ENCODE data around the gene TMEM11. TPM values are rescaled to one million over a fixed set of nuclear protein-coding genes. Genes with fewer than 3 reads are reported as not detected.

The TMEM11 gene
- total RNA-seq, 1 donor from 2014 or later = 25.7 TPM

- Histone ChIP-seq H3K4me3 (no peak overlapping the region), H3K27me3 (no peaks in the 10 kb centered on the region), H3K36me3 (peaks cover 0 to 14% of the 10 kb centered on the region in 2 donors), H3K4me1 (peaks cover 6 to 26% of the 10 kb centered on the region in 2 donors), H3K27ac (peak overlapping the region in 1 of 2 donors; percentile 15), H3K9me3 (no peaks in the 10 kb centered on the region)
- peak in 1 of 2 donors; percentile 48 for DNase-seq (ENCODE audit: low spot score in 2 of 2)
- TF ChIP-seq, protein P1, sequence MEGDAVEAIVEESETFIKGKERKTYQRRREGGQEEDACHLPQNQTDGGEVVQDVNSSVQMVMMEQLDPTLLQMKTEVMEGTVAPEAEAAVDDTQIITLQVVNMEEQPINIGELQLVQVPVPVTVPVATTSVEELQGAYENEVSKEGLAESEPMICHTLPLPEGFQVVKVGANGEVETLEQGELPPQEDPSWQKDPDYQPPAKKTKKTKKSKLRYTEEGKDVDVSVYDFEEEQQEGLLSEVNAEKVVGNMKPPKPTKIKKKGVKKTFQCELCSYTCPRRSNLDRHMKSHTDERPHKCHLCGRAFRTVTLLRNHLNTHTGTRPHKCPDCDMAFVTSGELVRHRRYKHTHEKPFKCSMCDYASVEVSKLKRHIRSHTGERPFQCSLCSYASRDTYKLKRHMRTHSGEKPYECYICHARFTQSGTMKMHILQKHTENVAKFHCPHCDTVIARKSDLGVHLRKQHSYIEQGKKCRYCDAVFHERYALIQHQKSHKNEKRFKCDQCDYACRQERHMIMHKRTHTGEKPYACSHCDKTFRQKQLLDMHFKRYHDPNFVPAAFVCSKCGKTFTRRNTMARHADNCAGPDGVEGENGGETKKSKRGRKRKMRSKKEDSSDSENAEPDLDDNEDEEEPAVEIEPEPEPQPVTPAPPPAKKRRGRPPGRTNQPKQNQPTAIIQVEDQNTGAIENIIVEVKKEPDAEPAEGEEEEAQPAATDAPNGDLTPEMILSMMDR (IDR thresholded peaks at IDR 0.05) = no peak
- intact Hi-C loops (cut with DNase I) = no loop called here
These were observed 42.5 kb downstream of the TMEM11 start for GRCh38 chr17:21171309-21171922.

DNA sequence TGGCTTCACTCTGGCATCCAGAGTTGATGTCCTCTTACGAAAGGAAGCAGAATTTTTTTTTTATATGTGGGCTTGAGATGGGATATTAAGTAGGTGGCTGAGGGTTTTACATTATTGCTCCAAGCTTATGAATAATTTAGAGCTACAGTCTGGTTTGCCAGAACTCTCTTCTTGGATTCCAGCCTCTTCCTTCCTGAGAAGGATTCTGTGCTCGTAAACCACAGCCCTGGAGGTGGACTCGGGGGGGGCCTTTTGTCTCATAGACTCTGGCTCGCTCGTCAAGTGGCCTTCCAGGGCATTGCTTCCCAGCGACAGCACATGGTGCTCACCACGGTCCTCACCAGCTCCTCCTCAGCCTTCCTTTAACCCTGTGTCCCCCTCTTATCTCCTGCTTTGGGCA, 43.2 kb downstream of the TMEM11 start:
- H3K4me3 ChIP-seq = no peak overlapping the region
- TF ChIP-seq, protein P1 (IDR thresholded peaks at IDR 0.05) = no peak
- no peaks in the 10 kb centered on the region for H3K9me3 ChIP-seq
- H3K36me3 ChIP-seq = peaks cover 0 to 14% of the 10 kb centered on the region in 2 donors
- intact Hi-C loops (cut with DNase I) = no loop called here
- no peaks in the 10 kb centered on the region for H3K27me3 ChIP-seq
- peak in 1 of 2 donors; percentile 60 for DNase-seq (ENCODE audit: low spot score in 2 of 2)
- no peak overlapping the region for H3K27ac ChIP-seq
- H3K4me1 ChIP-seq = peaks cover 10 to 32% of the 10 kb centered on the region in 2 donors

GRCh38 chr17:21169496-21169895, 44.5 kb downstream of the TMEM11 start:
- DNase-seq (ENCODE audit: low spot score in 2 of 2) = peak in 1 of 2 donors; percentile 58
- no peak overlapping the region for H3K27ac ChIP-seq
- peaks cover 15 to 41% of the 10 kb centered on the region in 2 donors for H3K4me1 ChIP-seq
- peaks cover 0 to 14% of the 10 kb centered on the region in 2 donors for H3K36me3 ChIP-seq
- intact Hi-C loops (cut with DNase I) = loop anchor here (5.0 kb wide), 2 partner anchors 127 to 233 kb away; partner anchors contain the start of gene USP22
- no peaks in the 10 kb centered on the region for H3K9me3 ChIP-seq
- TF ChIP-seq, protein P1 (IDR thresholded peaks at IDR 0.05) = no peak
- H3K27me3 ChIP-seq = no peaks in the 10 kb centered on the region
- no peak overlapping the region for H3K4me3 ChIP-seq

GRCh38 chr17:21168555-21168865, 45.5 kb downstream of the TMEM11 start:
- Histone ChIP-seq H3K27ac (peak overlapping the region; percentile 82 to 85), H3K27me3 (no peaks in the 10 kb centered on the region), H3K9me3 (no peaks in the 10 kb centered on the region), H3K36me3 (peaks cover 0 to 14% of the 10 kb centered on the region in 2 donors), H3K4me1 (peaks cover 13 to 37% of the 10 kb centered on the region in 2 donors), H3K4me3 (no peak overlapping the region)
- intact Hi-C loops (cut with DNase I) = loop anchor here (5.0 kb wide), 2 partner anchors 126 to 234 kb away; partner anchors contain the start of gene USP22
- TF ChIP-seq, protein P1 (IDR thresholded peaks at IDR 0.05) = no peak
- DNase-seq (ENCODE audit: low spot score in 2 of 2) = peak in 1 of 2 donors; percentile 58

DNA sequence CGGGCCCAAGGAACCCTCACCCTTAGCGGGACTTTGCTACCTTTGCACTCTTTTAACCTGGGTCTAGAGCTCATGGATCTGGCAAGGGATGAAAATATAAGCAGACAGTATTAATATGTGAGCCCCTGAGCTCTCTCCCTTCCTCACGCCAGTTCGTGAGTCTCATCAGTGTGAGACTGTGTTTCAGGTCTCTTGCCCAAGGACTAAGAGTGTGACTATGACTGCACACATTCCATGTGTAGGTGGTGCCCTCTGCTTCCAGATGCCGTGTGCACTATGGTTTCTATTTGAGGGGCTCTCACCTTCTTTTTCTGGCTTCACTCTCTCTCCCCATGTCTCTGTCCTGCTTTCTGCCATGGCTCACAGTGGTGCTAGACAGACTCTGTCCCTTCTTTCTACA, 46.7 kb downstream of the TMEM11 start:
- Histone ChIP-seq H3K4me1 (peaks cover 13 to 38% of the 10 kb centered on the region in 2 donors), H3K36me3 (peaks cover 0 to 5% of the 10 kb centered on the region in 2 donors), H3K9me3 (no peaks in the 10 kb centered on the region), H3K27me3 (no peaks in the 10 kb centered on the region), H3K27ac (peak overlapping the region; percentile 82 to 85), H3K4me3 (peak overlapping the region in 1 of 2 donors; percentile 10)
- TF ChIP-seq, protein P1 (IDR thresholded peaks at IDR 0.05) = no peak
- intact Hi-C loops (cut with DNase I) = loop anchor here (2.0 to 5.0 kb wide), 5 partner anchors 41 to 235 kb away; partner anchors contain the start of genes DHRS7B, NATD1, TMEM11 and USP22
- DNase-seq (ENCODE audit: low spot score in 2 of 2) = peak in 1 of 2 donors; percentile 54
